C4-2B (cell line): Measurements from ENCODE around the gene HOXD1.

Source experiments
- CTCF ChIP-seq: fragments of 450-650 bp; conservative IDR thresholded peaks from 2 replicates; pipeline ENCODE4 v1.5.1; 2017; ENCODE audit warnings: mild to moderate bottlenecking
- ZFX ChIP-seq: fragments of 450-650 bp; IDR thresholded peaks from 2 replicates; pipeline ENCODE4 v1.6.1; 2017

GRCh38 chr2:176149481-176149938 is 39.0 kb upstream of the HOXD1 start:
- no peak for TF ChIP-seq CTCF
- no peak for TF ChIP-seq ZFX
